PC-9 (cell line): ENCODE data around the gene OTUD6A. TPM values are rescaled to one million over a fixed set of nuclear protein-coding genes. Genes with fewer than 3 reads are reported as not detected.
"Not testable (repeated sequence)": the region's sequence is repeated elsewhere in the genome, so short reads cannot be mapped to it uniquely, and the experiment has no call there.

Experiments
- BruUV-seq: library from RNA; stranded (reverse); fragments of 400-500 nt; replicated peaks from 2 replicates; lab custom pipeline; 2021; lab: Mats Ljungman, UMichigan
- CTCF ChIA-PET: fragments of 300-600 bp; sonication (Branson Sonifier 250); formaldehyde crosslinking; loops from one replicate; lab custom pipeline; 2022; ENCODE audit warnings: antibody characterized with exemption; lab: Charles Lee
- POLR2A ChIA-PET: fragments of 300-600 bp; sonication (Branson Sonifier 250); formaldehyde crosslinking; loops from one replicate; lab custom pipeline; 2022; ENCODE audit warnings: antibody characterized with exemption; ENCODE audit not compliant: unreplicated experiment; lab: Charles Lee
- DNase-seq, 2 experiments: peaks; one replicate each; pipeline versions ENCODE4 v3.0.0 to v3.0.0-alpha.2; 2015 to 2022; ENCODE audit warnings: mixed read lengths in 1 of 2
- H2AFZ ChIP-seq: fragments of 200-600 bp; sonication (generic); 2 replicates; pipeline ENCODE4 v1.8.1; 2017; ENCODE audit warnings: antibody characterized with exemption
- H3F3A ChIP-seq: fragments of 200-600 bp; sonication (generic); 2 replicates; pipeline ENCODE4 v1.8.1; 2017; ENCODE audit warnings: antibody characterized with exemption, mild to moderate bottlenecking, low read depth; ENCODE audit not compliant: insufficient read depth
- H3K27ac ChIP-seq: fragments of 200-600 bp; sonication (generic); 2 replicates; pipeline ENCODE4 v1.6.1; 2016; ENCODE audit warnings: mixed run types
- H3K27me3 ChIP-seq: fragments of 200-600 bp; sonication (generic); 2 replicates; pipeline ENCODE4 v1.6.1; 2016; ENCODE audit warnings: low read depth, mixed run types; ENCODE audit not compliant: insufficient read depth
- H3K36me3 ChIP-seq: fragments of 200-600 bp; sonication (generic); 2 replicates; pipeline ENCODE4 v1.6.1; 2016; ENCODE audit warnings: low read depth, mixed run types
- H3K4me1 ChIP-seq: fragments of 200-600 bp; sonication (generic); replicated peaks from 2 replicates; pipeline ENCODE4 v1.6.1; 2016; ENCODE audit warnings: mixed run types; ENCODE audit not compliant: insufficient read depth
- H3K4me2 ChIP-seq: fragments of 200-600 bp; sonication (generic); 2 replicates; pipeline ENCODE4 v1.6.1; 2017; ENCODE audit warnings: mixed run types
- H3K4me3 ChIP-seq: fragments of 200-600 bp; sonication (generic); 2 replicates; pipeline ENCODE4 v1.6.1; 2016; ENCODE audit warnings: mixed run types
- H3K79me2 ChIP-seq: fragments of 200-600 bp; sonication (generic); 2 replicates; pipeline ENCODE4 v1.6.1; 2017; ENCODE audit warnings: low read depth, mixed run types
- H3K9me2 ChIP-seq: fragments of 200-600 bp; sonication (generic); 2 replicates; pipeline ENCODE4 v1.8.1; 2017; ENCODE audit warnings: mild to moderate bottlenecking; ENCODE audit not compliant: insufficient read depth
- H3K9me3 ChIP-seq: fragments of 200-600 bp; sonication (generic); 2 replicates; pipeline ENCODE4 v1.8.1; 2016; ENCODE audit warnings: low read depth; ENCODE audit not compliant: insufficient read depth
- H4K20me1 ChIP-seq: fragments of 200-600 bp; sonication (generic); 2 replicates; pipeline ENCODE4 v1.8.1; 2017; ENCODE audit not compliant: insufficient read depth
- CTCF ChIP-seq: fragments of 200-600 bp; sonication (generic); conservative IDR thresholded peaks from 2 replicates; pipeline ENCODE4 v1.6.1; 2017; ENCODE audit warnings: mixed run types, antibody characterized with exemption, mild to moderate bottlenecking, moderate library complexity
- EZH2 ChIP-seq: fragments of 200-600 bp; sonication (generic); IDR thresholded peaks from 2 replicates; pipeline ENCODE4 v1.8.0; 2017; ENCODE audit warnings: antibody characterized with exemption, low read depth
- intact Hi-C: fragments of 100-400 bp; cut with micrococcal nuclease; formaldehyde crosslinking; loops from one replicate; pipeline ENCODE4 v1.10.0; 2022; ENCODE audit not compliant: unreplicated experiment
- microRNA-seq: library from miRNA; unstranded; fragments of <30 nt; microRNA quantifications from one replicate; pipeline ENCODE4 v1.2.0, GENCODE V29; 2021; ENCODE audit warnings: borderline number of aligned reads, borderline replicate concordance
- total RNA-seq: library from RNA; stranded (reverse); gene quantifications from 2 replicates; pipeline ENCODE4 v1.2.3, GENCODE V29; 2021

Gene OTUD6A
- total RNA-seq, 1 experiment from 2014 or later = not detected

GRCh38 chrX:70105229-70105628 lies 43.0 kb downstream of the OTUD6A start:
- no peaks in the 10 kb centered on the region for H3F3A ChIP-seq
- H3K9me2 ChIP-seq = no peaks in the 10 kb centered on the region
- H2AFZ ChIP-seq = no peak overlapping the region
- POLR2A ChIA-PET = no interaction called here
- DNase-seq = no peak
- H3K36me3 ChIP-seq = no peaks in the 10 kb centered on the region
- no peak overlapping the region for H3K4me2 ChIP-seq
- no TSS peak for BruUV-seq
- no peaks in the 10 kb centered on the region for H3K79me2 ChIP-seq
- CTCF ChIA-PET = interaction anchor here (0.7 kb wide), 1 partner anchor 166 kb away, joined by 3 read pairs; no protein-coding TSS in a partner anchor
- no peak overlapping the region for H3K27ac ChIP-seq
- no peak for TF ChIP-seq EZH2
- no peak for TF ChIP-seq CTCF
- H3K4me1 ChIP-seq = no peaks in the 10 kb centered on the region
- no peak overlapping the region for H3K4me3 ChIP-seq
- no peaks in the 10 kb centered on the region for H3K9me3 ChIP-seq
- intact Hi-C loops = no loop called here
- no peaks in the 10 kb centered on the region for H4K20me1 ChIP-seq
- peaks cover 9% of the 10 kb centered on the region; the same call in 1 of the 2 replicates for H3K27me3 ChIP-seq

DNA sequence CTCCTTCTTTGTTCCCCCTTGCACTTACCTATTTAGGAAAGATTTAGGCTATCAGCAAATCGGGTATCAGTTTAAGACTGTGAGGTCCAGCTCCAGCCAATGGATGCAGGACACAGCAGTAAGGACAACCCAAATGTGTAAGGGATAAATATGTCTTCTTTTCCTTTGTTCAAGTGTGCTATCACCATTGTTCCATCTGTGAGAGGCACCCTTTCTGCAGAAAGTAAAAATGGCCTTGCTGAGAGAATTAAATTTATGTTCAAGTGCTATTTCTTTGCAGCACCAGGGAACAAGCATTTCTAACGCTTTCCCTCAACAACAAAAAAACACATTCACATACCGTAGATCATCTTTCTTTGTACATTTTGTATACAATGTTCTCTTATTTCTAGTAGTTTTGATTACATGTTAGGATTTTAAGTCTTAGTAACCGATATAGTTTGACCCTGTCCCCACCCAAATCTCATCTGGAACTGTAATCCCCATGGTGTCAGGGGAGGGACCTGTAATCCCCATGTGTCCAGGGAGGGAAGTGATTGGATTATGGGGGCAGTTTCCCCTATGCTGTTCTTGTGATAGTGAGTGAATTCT lies 49.3 kb downstream of the OTUD6A start:
- H3K4me1 ChIP-seq, H3K9me3 ChIP-seq, DNase-seq, H2AFZ ChIP-seq, H3K27ac ChIP-seq, intact Hi-C loops, H3K4me3 ChIP-seq, H3K36me3 ChIP-seq, H4K20me1 ChIP-seq, CTCF ChIA-PET, H3F3A ChIP-seq, H3K4me2 ChIP-seq, BruUV-seq, H3K9me2 ChIP-seq, H3K79me2 ChIP-seq, H3K27me3 ChIP-seq, POLR2A ChIA-PET: not testable (repeated sequence)

Small RNA genes lying within 50 kb of the gene (microRNA-seq; reads per million reads assigned to microRNA genes)
- gene MIR676 = not detected

Other genes with a start within 250 kb of the OTUD6A start
- not detected in 2 replicates for gene AWAT2, start 12.5 kb upstream of the OTUD6A start, total RNA-seq
- 57.6 and 71.9 TPM in 2 replicates for gene IGBP1, start 71.0 kb downstream of the OTUD6A start, total RNA-seq
- gene DGAT2L6, start 115.0 kb downstream of the OTUD6A start, total RNA-seq = not detected in 2 replicates
- gene AWAT1, start 172.2 kb downstream of the OTUD6A start, total RNA-seq = not detected in 2 replicates
- 0.50 and 0.65 TPM in 2 replicates for gene P2RY4, start 197.7 kb downstream of the OTUD6A start, total RNA-seq
- gene ARR3, start 205.9 kb downstream of the OTUD6A start, total RNA-seq = not detected in 2 replicates
- gene RAB41, start 219.7 kb downstream of the OTUD6A start, total RNA-seq = not detected in 2 replicates
- gene PDZD11, start 227.5 kb downstream of the OTUD6A start, total RNA-seq = 42.0 and 51.2 TPM in 2 replicates
- gene KIF4A, start 227.6 kb downstream of the OTUD6A start, total RNA-seq = 36.7 and 52.9 TPM in 2 replicates